Neuronal stem cell (in vitro differentiated cells): ENCODE data around the gene HOXD3.

Experiments used
- DNase-seq: peaks from one replicate; pipeline ENCODE4 v3.0.0-alpha.2; 2013; ENCODE audit warnings: low spot score
- H2AFZ ChIP-seq: one replicate; pipeline ENCODE4 v1.6.1; 2013; ENCODE audit warnings: mild to moderate bottlenecking, low read length, inconsistent platforms
- H2AK5ac ChIP-seq: 2 replicates; pipeline ENCODE4 v1.6.1; 2013; ENCODE audit warnings: low read depth, mild to moderate bottlenecking, inconsistent platforms, low read length, moderate library complexity, mixed read lengths
- H2BK120ac ChIP-seq: 2 replicates; pipeline ENCODE4 v1.6.1; 2013; ENCODE audit warnings: low read depth, mild to moderate bottlenecking, inconsistent platforms, low read length, moderate library complexity, mixed read lengths
- H2BK12ac ChIP-seq: one replicate; pipeline ENCODE4 v1.6.1; 2013; ENCODE audit warnings: low read length, inconsistent platforms
- H2BK15ac ChIP-seq: 2 replicates; pipeline ENCODE4 v1.6.1; 2013; ENCODE audit warnings: mild to moderate bottlenecking, low read length, inconsistent platforms, mixed read lengths
- H2BK5ac ChIP-seq: one replicate; pipeline ENCODE4 v1.6.1; 2013; ENCODE audit warnings: inconsistent platforms, mild to moderate bottlenecking, low read length, moderate library complexity
- H3K14ac ChIP-seq: one replicate; pipeline ENCODE4 v1.6.1; 2013; ENCODE audit warnings: low read length, inconsistent platforms
- H3K18ac ChIP-seq: 2 replicates; pipeline ENCODE4 v1.6.1; 2013; ENCODE audit warnings: low read length, inconsistent platforms
- H3K23ac ChIP-seq: 2 replicates; pipeline ENCODE4 v1.6.1; 2013; ENCODE audit warnings: low read depth, mild to moderate bottlenecking, mixed read lengths, low read length, inconsistent platforms; ENCODE audit not compliant: poor library complexity
- H3K27ac ChIP-seq: replicated peaks from 3 replicates; pipeline ENCODE4 v1.5.1; 2013; ENCODE audit warnings: low read length, inconsistent platforms
- H3K27me3 ChIP-seq, 3 experiments: 2 replicates each; pipeline ENCODE4 v1.6.1; 2013; ENCODE audit warnings: low read length in 3 of 3, mild to moderate bottlenecking in 2 of 3, inconsistent platforms in 1 of 3, low read depth in 1 of 3, mixed read lengths in 1 of 3, moderate library complexity in 1 of 3; ENCODE audit not compliant: control insufficient read depth in 3 of 3, insufficient read depth in 3 of 3
- H3K36me3 ChIP-seq, 2 donors: replicated peaks in 1 of 2; 2 replicates each; pipeline ENCODE4 v1.6.1; 2013; ENCODE audit warnings: low read length in 2 of 2; ENCODE audit not compliant: control insufficient read depth in 2 of 2, insufficient read depth in 2 of 2
- H3K4ac ChIP-seq: 2 replicates; pipeline ENCODE4 v1.6.1; 2013; ENCODE audit warnings: inconsistent platforms, mild to moderate bottlenecking, low read length, moderate library complexity
- H3K4me1 ChIP-seq, 2 donors: 1 replicate in 1 of 2; 2 replicates in 1 of 2; pipeline ENCODE4 v1.6.1; 2013; ENCODE audit warnings: low read length in 2 of 2, low read depth in 1 of 2; ENCODE audit not compliant: control insufficient read depth in 2 of 2, insufficient read depth in 1 of 2
- H3K4me2 ChIP-seq: one replicate; pipeline ENCODE4 v1.6.1; 2013; ENCODE audit warnings: mild to moderate bottlenecking, low read length, inconsistent platforms; ENCODE audit not compliant: insufficient read depth, poor library complexity, severe bottlenecking
- H3K4me3 ChIP-seq, 2 donors: 2 replicates each; pipeline ENCODE4 v1.5.1; 2013; ENCODE audit warnings: low read length in 2 of 2, mild to moderate bottlenecking in 2 of 2, inconsistent platforms in 1 of 2, moderate library complexity in 1 of 2
- H3K79me1 ChIP-seq: one replicate; pipeline ENCODE4 v1.6.1; 2013; ENCODE audit warnings: low read depth, mild to moderate bottlenecking, inconsistent platforms, low read length, moderate library complexity
- H3K9ac ChIP-seq: one replicate; pipeline ENCODE4 v1.6.1; 2013; ENCODE audit warnings: mild to moderate bottlenecking, low read depth, low read length, inconsistent platforms; ENCODE audit not compliant: poor library complexity
- H3K9me3 ChIP-seq, 2 donors: replicated peaks in 1 of 2; 2 replicates each; pipeline versions ENCODE3 to v1.6.1; 2013; ENCODE audit warnings: low read length in 2 of 2, mild to moderate bottlenecking in 2 of 2, inconsistent platforms in 1 of 2, low read depth in 1 of 2, mixed read lengths in 1 of 2, moderate library complexity in 1 of 2; ENCODE audit not compliant: control insufficient read depth in 2 of 2, insufficient read depth in 1 of 2
- H4K8ac ChIP-seq: one replicate; pipeline ENCODE4 v1.6.1; 2013; ENCODE audit warnings: low read depth, mild to moderate bottlenecking, inconsistent platforms, low read length, moderate library complexity
- H4K91ac ChIP-seq: one replicate; pipeline ENCODE4 v1.6.1; 2013; ENCODE audit warnings: low read length, low read depth, mild to moderate bottlenecking, inconsistent platforms; ENCODE audit not compliant: poor library complexity
- WGBS, 2 donors: extraction: QIAGEN DNeasy Blood & Tissue Kit; methylation state at CpG; one replicate each; pipeline ENCODE4 v1.1.7; 2013; ENCODE audit warnings: missing lambda C conversion rate in 2 of 2, mixed read lengths in 1 of 2; ENCODE audit not compliant: insufficient read length in 2 of 2, insufficient replicate concordance in 1 of 2; ENCODE audit errors: extremely low coverage in 2 of 2; 5-methylcytosine and 5-hydroxymethylcytosine counted together

The HOXD3 gene

DNA sequence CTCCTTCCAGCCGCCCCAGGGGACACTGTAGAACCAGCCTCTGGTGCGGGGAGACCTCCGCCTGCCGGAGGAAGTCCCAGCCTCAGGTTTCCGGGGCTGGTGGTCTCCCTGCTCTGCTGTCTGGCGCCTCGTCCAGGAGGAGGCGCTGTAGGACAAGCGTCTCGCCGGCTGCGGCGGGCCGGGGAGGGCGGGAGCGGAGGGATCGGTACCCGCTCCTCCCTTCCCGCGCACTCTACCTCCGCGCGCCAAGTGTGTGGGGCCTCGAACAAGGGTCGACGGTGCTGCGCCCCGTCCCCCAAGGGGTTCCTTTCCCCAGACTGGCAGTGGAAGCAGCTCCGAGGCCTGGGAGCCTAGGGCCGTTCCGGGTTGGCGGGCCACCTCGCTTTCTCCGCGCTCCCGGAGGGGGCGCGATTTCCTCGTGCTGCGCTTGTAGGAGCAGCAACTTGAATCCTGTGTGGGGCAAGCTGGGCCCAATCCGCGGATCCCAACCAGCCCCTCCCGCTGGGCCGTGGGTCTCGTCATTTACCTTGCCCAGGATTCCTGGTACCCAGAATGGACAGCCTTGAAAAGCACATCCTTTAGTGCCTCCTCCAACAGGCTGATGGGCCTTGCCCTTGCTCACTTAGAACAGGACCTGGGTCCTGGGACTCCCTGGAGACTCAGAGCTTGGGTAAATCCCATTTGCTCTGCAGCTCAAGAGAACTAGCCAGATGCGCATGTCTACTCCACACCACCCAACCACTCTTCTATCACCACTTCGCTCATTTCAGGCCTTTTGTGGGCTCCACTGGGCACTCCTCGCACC is 16.4 kb upstream of the HOXD3 start:
- peak overlapping the region; percentile 50 to 79 for H3K4me3 ChIP-seq
- no peaks in the 10 kb centered on the region for H3K36me3 ChIP-seq
- H3K4me1 ChIP-seq, result peaks cover 0 to 2% of the 10 kb centered on the region in 2 donors
- no peak overlapping the region for H2BK120ac ChIP-seq
- H2BK15ac ChIP-seq, result no peak overlapping the region
- H3K9me3 ChIP-seq, result peaks cover 9 to 17% of the 10 kb centered on the region in 2 donors
- no CpG with 5 or more reads among the region's 48 CpGs for WGBS, 2 donors
- peak overlapping the region; percentile 89 for H3K18ac ChIP-seq
- H3K4ac ChIP-seq, result no peak overlapping the region
- H3K14ac ChIP-seq, result no peak overlapping the region
- H2AFZ ChIP-seq, result peak overlapping the region; percentile 99
- H2AK5ac ChIP-seq, result no peak overlapping the region
- H4K8ac ChIP-seq, result no peak overlapping the region
- H4K91ac ChIP-seq, result no peak overlapping the region
- no peak overlapping the region for H2BK12ac ChIP-seq
- H3K23ac ChIP-seq, result peak overlapping the region; percentile 5
- H3K27me3 ChIP-seq, result peaks cover 27 to 95% (median 90%) of the 10 kb centered on the region in 3 experiments
- no peaks in the 10 kb centered on the region for H3K79me1 ChIP-seq
- no peak overlapping the region for H3K9ac ChIP-seq
- H2BK5ac ChIP-seq, result no peak overlapping the region
- peak overlapping the region; percentile 54 for H3K4me2 ChIP-seq
- H3K27ac ChIP-seq, result no peak overlapping the region
- DNase-seq, result peak; percentile 84

DNA sequence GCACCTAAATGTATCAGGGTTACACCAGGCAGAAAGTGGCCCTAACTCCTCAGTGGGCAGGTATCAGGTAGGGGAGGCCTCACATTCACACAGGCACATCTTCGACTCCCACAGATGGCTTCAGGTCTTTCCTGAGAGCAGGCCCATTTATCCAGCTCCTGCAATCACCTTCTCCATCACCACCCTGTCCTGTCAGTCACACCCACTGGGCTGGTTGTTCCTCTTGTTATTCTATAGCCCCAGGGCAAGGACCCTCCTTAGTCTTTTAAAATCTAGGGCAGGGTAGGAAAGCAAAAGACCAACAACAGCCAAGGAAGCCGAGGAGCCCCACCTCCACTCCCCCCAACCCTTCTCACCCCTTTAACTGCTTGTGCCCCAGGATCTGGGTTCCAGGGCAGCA is 14.8 kb upstream of the HOXD3 start:
- H3K36me3 ChIP-seq, result no peaks in the 10 kb centered on the region
- no peak overlapping the region for H3K27ac ChIP-seq
- peaks cover 0 to 2% of the 10 kb centered on the region in 2 donors for H3K4me1 ChIP-seq
- no peak overlapping the region for H3K14ac ChIP-seq
- no peak overlapping the region for H2BK15ac ChIP-seq
- no peak overlapping the region for H2AK5ac ChIP-seq
- H3K27me3 ChIP-seq, result peaks cover 16 to 95% (median 90%) of the 10 kb centered on the region in 3 experiments
- H3K4ac ChIP-seq, result no peak overlapping the region
- no peak overlapping the region for H4K8ac ChIP-seq
- no peak overlapping the region for H3K23ac ChIP-seq
- H3K18ac ChIP-seq, result no peak overlapping the region
- no CpG with 5 or more reads among the region's 2 CpGs for WGBS, 2 donors
- H3K9me3 ChIP-seq, result peaks cover 8 to 17% of the 10 kb centered on the region in 2 donors
- H2AFZ ChIP-seq, result no peak overlapping the region
- no peak overlapping the region for H2BK5ac ChIP-seq
- H3K9ac ChIP-seq, result no peak overlapping the region
- no peak overlapping the region for H2BK120ac ChIP-seq
- H2BK12ac ChIP-seq, result no peak overlapping the region
- H3K4me3 ChIP-seq, result no peak overlapping the region
- no peaks in the 10 kb centered on the region for H3K79me1 ChIP-seq
- no peak for DNase-seq
- H4K91ac ChIP-seq, result no peak overlapping the region
- H3K4me2 ChIP-seq, result no peak overlapping the region

DNA sequence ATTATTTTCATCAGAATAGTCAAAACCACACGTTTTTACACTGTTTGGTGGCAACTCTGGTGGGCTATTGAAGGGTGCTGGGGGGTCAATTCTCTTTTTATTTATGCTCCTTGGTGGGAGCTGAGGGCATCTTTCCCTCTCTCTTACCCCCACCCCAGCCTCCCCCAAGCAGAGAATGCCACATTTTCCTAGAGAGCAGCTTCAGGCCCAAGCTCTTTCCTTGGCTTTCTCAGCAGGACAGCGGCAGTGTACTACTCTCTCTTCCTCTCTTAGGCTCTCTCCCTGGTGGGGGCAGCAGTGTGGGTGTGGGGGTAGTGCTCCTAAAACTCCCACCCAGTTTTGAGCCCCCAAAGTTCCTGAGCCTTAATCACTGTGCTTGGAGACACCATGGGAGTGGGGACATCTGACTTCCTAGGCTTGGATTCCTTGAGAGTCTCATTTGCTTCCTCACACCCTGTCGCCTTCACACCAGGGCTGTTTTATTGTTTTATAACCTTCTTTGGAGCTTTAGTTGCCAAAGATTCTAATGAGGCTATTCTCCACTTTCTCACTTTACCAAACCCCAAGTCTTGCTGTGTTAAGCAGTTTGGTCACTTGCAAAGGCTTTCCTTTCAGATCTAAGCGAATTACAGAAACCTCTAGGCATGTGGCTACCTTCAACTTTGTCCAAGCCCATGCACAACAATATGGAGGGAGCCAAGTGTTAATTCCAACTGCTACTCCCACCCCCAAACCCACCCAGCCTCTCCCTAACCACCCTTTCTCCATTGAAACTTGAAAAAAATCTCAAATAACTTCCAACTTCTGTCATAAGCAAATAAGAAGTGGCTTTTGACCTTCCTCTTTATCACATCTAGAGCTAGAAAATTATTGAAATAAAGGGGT is 11.8 kb upstream of the HOXD3 start:
- Histone ChIP-seq H3K18ac (no peak overlapping the region), H3K4ac (no peak overlapping the region), H2AK5ac (no peak overlapping the region), H3K36me3 (no peaks in the 10 kb centered on the region), H2BK15ac (no peak overlapping the region), H2AFZ (no peak overlapping the region), H3K23ac (no peak overlapping the region), H3K14ac (no peak overlapping the region), H4K91ac (no peak overlapping the region), H3K4me2 (no peak overlapping the region), H3K9me3 (peaks cover 0 to 8% of the 10 kb centered on the region in 2 donors), H3K4me1 (peaks cover 0 to 2% of the 10 kb centered on the region in 2 donors), H3K4me3 (no peak overlapping the region), H2BK120ac (no peak overlapping the region), H3K27ac (no peak overlapping the region), H3K27me3 (peaks cover 31 to 95% (median 91%) of the 10 kb centered on the region in 3 experiments), H3K79me1 (no peaks in the 10 kb centered on the region), H3K9ac (no peak overlapping the region), H2BK12ac (no peak overlapping the region), H4K8ac (no peak overlapping the region), H2BK5ac (no peak overlapping the region)
- no CpG with 5 or more reads among the region's 4 CpGs for WGBS, 2 donors
- DNase-seq, result no peak

DNA sequence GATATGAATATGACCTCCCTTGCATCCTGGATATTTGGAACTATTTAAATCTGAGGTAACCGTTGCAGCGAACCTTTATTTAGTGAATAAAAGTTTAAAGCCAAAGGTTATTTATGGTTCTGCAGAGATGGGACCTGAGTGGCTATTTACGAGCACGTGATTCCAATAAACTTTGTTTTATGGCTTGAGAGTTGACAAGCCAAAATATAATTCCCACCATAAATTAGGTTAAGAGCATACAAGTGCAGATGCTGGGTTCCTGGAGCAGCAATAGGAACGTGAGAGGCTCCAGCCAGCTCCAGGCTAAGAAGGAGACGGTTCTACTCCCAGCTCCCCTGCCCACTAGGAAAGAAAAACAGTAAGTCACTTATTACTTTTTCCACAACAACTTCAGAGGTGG is 11.0 kb upstream of the HOXD3 start:
- Histone ChIP-seq H4K91ac (no peak overlapping the region), H2AFZ (no peak overlapping the region), H3K23ac (no peak overlapping the region), H2AK5ac (no peak overlapping the region), H2BK5ac (no peak overlapping the region), H3K9me3 (peaks cover 0 to 9% of the 10 kb centered on the region in 2 donors), H4K8ac (no peak overlapping the region), H3K4me3 (no peak overlapping the region), H3K9ac (no peak overlapping the region), H3K27ac (no peak overlapping the region), H3K4me2 (no peak overlapping the region), H3K4ac (no peak overlapping the region), H3K36me3 (no peaks in the 10 kb centered on the region), H3K4me1 (no peaks in the 10 kb centered on the region), H3K14ac (no peak overlapping the region), H3K27me3 (peaks cover 37 to 97% (median 93%) of the 10 kb centered on the region in 3 experiments), H2BK120ac (no peak overlapping the region), H2BK12ac (no peak overlapping the region), H2BK15ac (no peak overlapping the region), H3K79me1 (no peaks in the 10 kb centered on the region), H3K18ac (no peak overlapping the region)
- DNase-seq, result no peak
- no CpG with 5 or more reads among the region's 6 CpGs for WGBS, 2 donors
